ENCODE measurements around the gene PPIP5K1.

The PPIP5K1 gene

GRCh38 chr15:43516801-43517353, 73.1 kb downstream of the PPIP5K1 start:
- DNase-seq: no peak

- no peak for DNase-seq
Observed at GRCh38 chr15:43516185-43516584, 73.8 kb downstream of the PPIP5K1 start.

GRCh38 chr15:43515741-43516140, 74.3 kb downstream of the PPIP5K1 start:
- no peak for DNase-seq

- DNase-seq: peak in 1 of 2 donors; percentile 5
Observed at GRCh38 chr15:43514241-43515057, 75.6 kb downstream of the PPIP5K1 start.

- no peak for DNase-seq
Observed at GRCh38 chr15:43513550-43513949, 76.5 kb downstream of the PPIP5K1 start.

- DNase-seq: no peak
Observed at GRCh38 chr15:43511012-43511885, 78.8 kb downstream of the PPIP5K1 start.

- DNase-seq: peak; percentile 98
Observed at GRCh38 chr15:43510200-43511011, 79.6 kb downstream of the PPIP5K1 start.

- DNase-seq: no peak
Observed at GRCh38 chr15:43509660-43510199, 80.3 kb downstream of the PPIP5K1 start.

GRCh38 chr15:43508991-43509659, 80.9 kb downstream of the PPIP5K1 start:
- peak; percentile 3 to 24 for DNase-seq

GRCh38 chr15:43508421-43508820, 81.6 kb downstream of the PPIP5K1 start:
- DNase-seq: no peak

GRCh38 chr15:43505738-43506137, 84.3 kb downstream of the PPIP5K1 start:
- no peak for DNase-seq

GRCh38 chr15:43499635-43500034, 90.4 kb downstream of the PPIP5K1 start:
- DNase-seq: no peak

GRCh38 chr15:43498990-43499389, 91.0 kb downstream of the PPIP5K1 start:
- no peak for DNase-seq

GRCh38 chr15:43493703-43494472, 96.1 kb downstream of the PPIP5K1 start:
- DNase-seq: no peak

GRCh38 chr15:43492673-43493601, 97.1 kb downstream of the PPIP5K1 start, which contains the start of gene TP53BP1:
Gene TP53BP1 (minus strand): TSS chr15:43493156. CDS start chr15:43493043, 113 bp downstream.
- DNase-seq: peak; percentile 95 to 96

GRCh38 chr15:43492266-43492665, 97.7 kb downstream of the PPIP5K1 start:
- no peak for DNase-seq

- DNase-seq: no peak
Observed at GRCh38 chr15:43489191-43489590, 100.8 kb downstream of the PPIP5K1 start.

GRCh38 chr15:43488790-43489189, 101.2 kb downstream of the PPIP5K1 start:
- no peak for DNase-seq

GRCh38 chr15:43487271-43487895, 102.6 kb downstream of the PPIP5K1 start:
- DNase-seq: no peak
